Stimulated activated CD8-positive, alpha-beta memory T cell treated with anti-CD3 and anti-CD28 coated beads, Interleukin-4, amount 100 ng/mL, for 48 hours (primary cell): ENCODE data around the gene HCAR1.

Source experiments
- DNase-seq: peaks from one replicate; pipeline ENCODE4 v3.0.0-alpha.2; 2020

The HCAR1 gene

GRCh38 chr12:122730215-122731014 is at the start of gene HCAR1:
TSS of gene HCAR1 (minus strand) at chr12:122730844. CDS start at chr12:122730339, 505 bp downstream.
- DNase-seq: peak; percentile 66

- DNase-seq: no peak
These were observed 26.9 kb upstream of the HCAR1 start for GRCh38 chr12:122757568-122757967.

- no peak for DNase-seq
These were observed 24.1 kb upstream of the HCAR1 start for GRCh38 chr12:122754790-122755189.

GRCh38 chr12:122753319-122753650 is 22.6 kb upstream of the HCAR1 start:
- DNase-seq: no peak

GRCh38 chr12:122752464-122753318 is 22.0 kb upstream of the HCAR1 start, which contains the start of gene DENR:
TSS of gene DENR (plus strand) at chr12:122752824. CDS start at chr12:122753702, 878 bp downstream.
- peak; percentile 99 for DNase-seq

- peak; percentile 20 for DNase-seq
These were observed 20.3 kb upstream of the HCAR1 start for GRCh38 chr12:122750781-122751515.

- DNase-seq: peak; percentile 16
These were observed 19.1 kb upstream of the HCAR1 start for GRCh38 chr12:122749569-122750332.

- peak; percentile 18 for DNase-seq
These were observed 16.8 kb upstream of the HCAR1 start for GRCh38 chr12:122747224-122748135.

GRCh38 chr12:122743895-122744525 is 13.4 kb upstream of the HCAR1 start:
- DNase-seq: peak; percentile 22

GRCh38 chr12:122740351-122740750 is 9.7 kb upstream of the HCAR1 start:
- peak; percentile 14 for DNase-seq

- DNase-seq: no peak
These were observed 7.9 kb upstream of the HCAR1 start for GRCh38 chr12:122738571-122738970.

GRCh38 chr12:122732611-122733010 is 2.0 kb upstream of the HCAR1 start:
- DNase-seq: peak; percentile 17

GRCh38 chr12:122732170-122732569 is 1.5 kb upstream of the HCAR1 start:
- DNase-seq: peak; percentile 49

GRCh38 chr12:122729583-122730214 is 945 bp downstream of the HCAR1 start:
- DNase-seq: no peak

- no peak for DNase-seq
These were observed 4.5 kb downstream of the HCAR1 start for GRCh38 chr12:122726080-122726558.

- DNase-seq: no peak
These were observed 5.1 kb downstream of the HCAR1 start for GRCh38 chr12:122725452-122726079.

GRCh38 chr12:122724641-122725243 is 5.9 kb downstream of the HCAR1 start:
- no peak for DNase-seq

GRCh38 chr12:122722387-122722786 is 8.3 kb downstream of the HCAR1 start:
- DNase-seq: no peak

- no peak for DNase-seq
These were observed 9.5 kb downstream of the HCAR1 start for GRCh38 chr12:122721057-122721545.
